ENCODE data around the gene MAP2. TPM values are rescaled to one million over a fixed set of nuclear protein-coding genes. Genes with fewer than 3 reads are reported as not detected.

MAP2 gene
- total RNA-seq, 1 donor, result 0.73 TPM

DNA sequence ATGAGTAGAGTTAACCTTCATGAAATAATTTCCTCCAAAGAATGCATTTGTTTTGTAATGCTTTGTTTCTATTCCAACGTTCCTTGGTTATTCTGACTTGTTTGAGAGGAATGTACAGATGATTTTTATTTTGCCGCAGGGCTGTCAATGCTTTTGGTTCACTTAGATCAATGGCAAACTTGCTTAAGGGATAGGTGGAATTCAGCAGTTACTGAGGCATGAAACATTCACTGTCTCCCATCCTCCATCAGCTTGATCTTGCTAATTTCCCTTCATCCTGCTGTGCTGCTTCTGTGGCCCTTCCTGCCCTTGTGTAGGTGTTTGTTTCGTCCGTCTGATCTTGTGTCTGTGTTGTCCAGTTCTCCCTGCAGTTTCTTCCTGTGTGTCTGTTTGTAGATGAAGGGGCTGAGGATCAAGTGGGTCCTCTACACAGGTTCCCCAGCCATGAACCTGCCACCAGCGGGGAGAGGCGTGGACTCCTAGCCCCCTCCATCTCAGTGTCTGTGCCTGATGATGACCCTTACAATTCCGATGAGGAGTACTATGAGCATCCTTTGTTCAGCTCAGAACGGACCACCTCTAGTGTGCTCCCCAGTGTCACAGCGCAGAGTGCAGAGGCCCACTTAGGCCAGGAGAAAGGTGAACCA, 263.6 kb downstream of the MAP2 start:
- no peaks in the 10 kb centered on the region for H3K4me1 ChIP-seq (ENCODE audit: insufficient read depth, low read length)
- no peaks in the 10 kb centered on the region for H3K27me3 ChIP-seq (ENCODE audit: insufficient read depth, low read length)
- no peaks in the 10 kb centered on the region for H3K9me3 ChIP-seq (ENCODE audit: low read depth, low read length)
- H3K4me3 ChIP-seq (ENCODE audit: low read length), result no peak overlapping the region

DNA sequence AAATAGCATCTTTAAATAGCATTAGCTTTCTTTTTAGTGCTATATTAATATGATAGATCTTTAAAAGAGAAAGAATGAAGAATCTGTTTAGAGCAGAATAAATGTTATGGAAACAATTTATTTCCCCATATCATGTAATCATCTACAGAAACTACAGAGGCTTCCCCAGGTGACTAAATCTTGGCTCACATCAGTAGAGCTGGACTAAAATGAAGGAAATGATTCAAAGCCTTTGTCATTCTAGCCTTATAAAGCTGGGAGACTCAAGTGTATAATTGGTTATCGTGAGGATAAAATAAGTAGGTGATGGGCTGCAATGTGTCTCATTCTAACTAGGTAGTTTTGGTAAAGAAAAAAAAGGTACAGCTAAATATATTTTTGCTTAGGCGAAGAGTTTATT, 264.5 kb downstream of the MAP2 start:
- no peaks in the 10 kb centered on the region for H3K27me3 ChIP-seq (ENCODE audit: insufficient read depth, low read length)
- no peaks in the 10 kb centered on the region for H3K9me3 ChIP-seq (ENCODE audit: low read depth, low read length)
- H3K4me3 ChIP-seq (ENCODE audit: low read length), result no peak overlapping the region
- no peaks in the 10 kb centered on the region for H3K4me1 ChIP-seq (ENCODE audit: insufficient read depth, low read length)

DNA sequence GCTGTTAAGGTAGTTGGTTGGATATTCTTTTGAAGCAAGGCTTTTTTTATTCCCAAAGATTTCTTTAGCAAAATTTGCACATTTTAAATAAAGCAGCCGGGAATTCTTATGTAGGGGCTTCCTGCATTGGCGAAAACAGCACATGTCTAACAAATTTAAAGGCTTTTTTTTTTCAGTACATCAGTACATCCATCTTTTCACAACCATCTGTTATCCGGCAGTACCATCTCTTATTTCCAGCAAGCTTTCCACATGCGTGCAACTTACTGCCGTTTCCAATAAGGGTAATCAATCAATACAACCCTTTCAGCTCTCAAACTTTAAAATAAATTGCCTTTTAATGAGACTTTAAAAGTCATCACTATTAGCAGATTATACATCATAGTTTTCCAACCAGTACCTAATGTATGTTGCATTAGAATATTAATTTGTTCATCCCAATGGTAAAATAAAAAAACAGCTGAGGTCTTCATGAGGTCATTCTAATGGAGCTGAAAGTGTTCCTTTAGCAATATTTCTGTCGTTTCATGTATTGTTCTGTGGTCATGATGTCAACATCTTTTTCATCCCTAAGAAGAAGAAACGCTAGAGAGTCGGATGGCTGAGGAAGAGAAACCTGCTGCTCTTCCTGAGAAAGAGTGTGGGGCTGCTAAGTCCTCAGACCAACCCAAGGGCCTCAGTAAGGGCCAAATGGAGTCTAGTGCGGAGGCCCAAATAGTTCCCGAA, 266.3 kb downstream of the MAP2 start:
- Histone ChIP-seq H3K4me3 (ENCODE audit: low read length) (no peak overlapping the region), H3K4me1 (ENCODE audit: insufficient read depth, low read length) (no peaks in the 10 kb centered on the region), H3K9me3 (ENCODE audit: low read depth, low read length) (no peaks in the 10 kb centered on the region), H3K27me3 (ENCODE audit: insufficient read depth, low read length) (no peaks in the 10 kb centered on the region)

DNA sequence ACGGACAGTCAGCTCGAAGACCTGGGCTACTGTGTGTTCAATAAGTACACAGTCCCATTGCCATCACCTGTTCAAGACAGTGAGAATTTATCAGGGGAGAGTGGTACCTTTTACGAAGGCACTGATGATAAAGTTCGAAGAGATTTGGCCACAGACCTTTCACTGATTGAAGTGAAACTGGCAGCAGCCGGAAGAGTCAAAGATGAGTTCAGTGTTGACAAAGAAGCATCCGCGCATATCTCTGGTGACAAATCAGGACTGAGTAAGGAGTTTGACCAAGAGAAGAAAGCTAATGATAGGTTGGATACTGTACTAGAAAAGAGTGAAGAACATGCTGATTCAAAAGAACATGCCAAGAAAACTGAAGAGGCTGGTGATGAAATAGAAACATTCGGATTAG, 270.9 kb downstream of the MAP2 start:
- Histone ChIP-seq H3K4me3 (ENCODE audit: low read length) (no peak overlapping the region), H3K27me3 (ENCODE audit: insufficient read depth, low read length) (no peaks in the 10 kb centered on the region), H3K4me1 (ENCODE audit: insufficient read depth, low read length) (no peaks in the 10 kb centered on the region), H3K9me3 (ENCODE audit: low read depth, low read length) (no peaks in the 10 kb centered on the region)

DNA sequence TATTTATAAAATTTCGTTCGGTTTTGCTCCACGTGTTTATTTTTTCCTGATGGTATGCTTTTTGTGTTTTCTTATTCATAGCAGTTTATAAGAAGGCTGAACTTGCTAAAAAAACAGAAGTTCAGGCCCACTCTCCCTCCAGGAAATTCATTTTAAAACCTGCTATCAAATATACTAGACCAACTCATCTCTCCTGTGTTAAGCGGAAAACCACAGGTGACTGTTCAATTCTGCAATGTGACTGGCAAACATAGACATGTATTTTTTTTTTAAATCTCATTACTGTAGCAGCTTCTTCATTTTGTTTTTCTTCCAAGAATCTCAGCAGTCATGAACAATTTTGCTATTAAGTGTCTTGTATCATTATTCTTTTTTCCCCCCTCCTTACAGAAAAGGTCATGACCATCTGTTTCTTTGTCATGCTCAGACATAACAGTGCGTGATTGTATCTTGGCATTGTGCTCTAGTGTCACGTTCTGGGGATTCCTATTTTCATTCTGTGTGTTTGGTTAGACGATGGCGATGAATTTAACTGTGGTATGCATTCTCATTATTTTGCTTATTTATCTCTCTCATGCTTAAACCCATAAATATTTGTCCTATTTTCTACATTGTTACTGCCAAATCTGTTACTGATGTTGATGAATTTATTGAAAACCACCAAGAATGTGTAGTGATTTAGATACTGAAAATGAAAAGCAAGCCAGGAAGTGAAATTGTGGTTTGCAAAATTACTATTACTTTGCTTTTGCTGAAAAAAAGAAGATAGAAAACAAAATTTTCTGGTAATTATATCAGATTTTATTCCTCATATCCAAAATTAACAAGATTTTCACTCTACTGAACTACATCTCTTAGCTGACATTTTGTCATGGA, 273.2 kb downstream of the MAP2 start:
- Histone ChIP-seq H3K4me3 (ENCODE audit: low read length) (no peak overlapping the region), H3K9me3 (ENCODE audit: low read depth, low read length) (no peaks in the 10 kb centered on the region), H3K27me3 (ENCODE audit: insufficient read depth, low read length) (no peaks in the 10 kb centered on the region), H3K4me1 (ENCODE audit: insufficient read depth, low read length) (no peaks in the 10 kb centered on the region)

DNA sequence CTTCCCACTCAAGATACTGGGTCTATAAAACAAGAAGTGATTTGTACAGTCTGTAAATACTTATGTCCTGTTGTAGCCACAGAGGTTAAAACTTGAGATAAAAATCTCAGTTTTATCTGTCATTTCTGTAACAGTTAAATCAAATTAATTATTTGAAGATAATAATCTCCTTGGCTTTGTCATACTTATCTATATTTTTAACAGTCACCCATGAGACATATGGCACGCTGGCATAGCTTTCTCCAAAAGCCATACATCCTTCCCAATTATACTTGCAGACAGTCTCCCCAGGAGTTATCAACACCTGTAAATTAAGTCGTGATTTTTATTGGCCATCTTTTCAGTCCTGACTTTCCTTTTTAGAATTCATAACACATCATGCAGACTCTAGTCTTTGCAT, 278.9 kb downstream of the MAP2 start:
- H3K27me3 ChIP-seq (ENCODE audit: insufficient read depth, low read length), result no peaks in the 10 kb centered on the region

DNA sequence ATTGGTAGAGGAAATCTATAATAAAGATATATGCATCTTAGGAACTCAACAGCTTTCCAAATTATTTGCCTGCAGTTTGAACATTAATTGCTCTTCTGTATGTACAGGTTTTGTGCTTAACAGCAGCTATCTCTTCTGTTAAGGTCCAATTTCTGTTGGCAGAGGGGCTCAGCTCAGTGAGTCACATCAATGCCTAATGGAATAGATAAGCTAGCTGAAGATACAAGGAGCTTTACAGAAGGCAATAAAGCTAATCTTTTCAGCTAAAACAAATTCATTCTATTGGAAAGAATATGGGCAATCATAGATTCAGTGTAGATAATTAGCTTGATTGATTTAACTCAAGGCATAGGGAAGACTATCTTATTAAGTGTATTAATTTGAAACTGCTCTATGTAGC, 289.4 kb downstream of the MAP2 start:
- Histone ChIP-seq H3K4me3 (ENCODE audit: low read length) (no peak overlapping the region), H3K4me1 (ENCODE audit: insufficient read depth, low read length) (no peaks in the 10 kb centered on the region), H3K9me3 (ENCODE audit: low read depth, low read length) (no peaks in the 10 kb centered on the region), H3K27me3 (ENCODE audit: insufficient read depth, low read length) (no peaks in the 10 kb centered on the region)

More for the DNA sequence above, 278.9 kb downstream of the MAP2 start:
- Histone ChIP-seq H3K4me1 (ENCODE audit: insufficient read depth, low read length) (no peaks in the 10 kb centered on the region), H3K4me3 (ENCODE audit: low read length) (no peak overlapping the region), H3K9me3 (ENCODE audit: low read depth, low read length) (no peaks in the 10 kb centered on the region)

DNA sequence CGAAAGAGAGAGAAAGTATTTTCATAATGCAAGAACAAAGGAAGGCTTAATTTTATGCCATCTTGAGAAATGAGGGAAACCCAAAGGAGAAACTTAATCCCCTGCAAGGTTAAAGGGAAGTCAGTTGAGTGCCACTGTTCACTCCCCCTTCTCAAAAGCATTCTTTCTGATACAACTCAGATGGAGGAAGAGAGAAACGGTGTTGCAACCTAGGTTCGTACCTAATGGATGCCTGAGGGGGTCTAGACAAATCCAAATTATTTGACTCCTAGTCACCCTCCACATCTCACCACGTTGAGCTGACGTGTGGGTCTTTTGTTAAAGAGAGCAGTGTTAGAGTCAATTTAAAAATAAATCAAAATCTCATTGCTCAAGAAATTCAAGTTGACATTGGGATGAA, 295.2 kb downstream of the MAP2 start:
- no peaks in the 10 kb centered on the region for H3K4me1 ChIP-seq (ENCODE audit: insufficient read depth, low read length)
- no peaks in the 10 kb centered on the region for H3K27me3 ChIP-seq (ENCODE audit: insufficient read depth, low read length)
- H3K4me3 ChIP-seq (ENCODE audit: low read length), result no peak overlapping the region
- H3K9me3 ChIP-seq (ENCODE audit: low read depth, low read length), result no peaks in the 10 kb centered on the region

DNA sequence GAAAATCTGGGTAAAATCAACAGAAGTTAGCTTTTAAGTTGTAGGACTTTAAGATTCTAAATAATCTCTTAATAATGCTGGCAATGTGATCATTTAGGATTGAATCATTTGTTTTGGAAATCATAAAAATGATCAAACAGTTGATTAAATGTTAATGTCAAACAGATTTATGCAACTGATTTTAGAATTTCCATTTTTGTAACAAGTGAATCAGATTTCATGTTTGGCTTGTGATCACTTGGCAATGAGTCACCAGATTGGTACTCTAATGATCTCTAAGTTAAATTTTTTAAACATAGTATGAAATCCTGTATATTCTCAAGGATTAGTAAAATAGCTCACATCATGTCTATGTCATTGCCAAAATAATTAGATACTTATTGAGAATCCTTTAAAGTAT, 297.6 kb downstream of the MAP2 start:
- Histone ChIP-seq H3K9me3 (ENCODE audit: low read depth, low read length) (no peaks in the 10 kb centered on the region), H3K4me1 (ENCODE audit: insufficient read depth, low read length) (no peaks in the 10 kb centered on the region), H3K27me3 (ENCODE audit: insufficient read depth, low read length) (no peaks in the 10 kb centered on the region), H3K4me3 (ENCODE audit: low read length) (no peak overlapping the region)

DNA sequence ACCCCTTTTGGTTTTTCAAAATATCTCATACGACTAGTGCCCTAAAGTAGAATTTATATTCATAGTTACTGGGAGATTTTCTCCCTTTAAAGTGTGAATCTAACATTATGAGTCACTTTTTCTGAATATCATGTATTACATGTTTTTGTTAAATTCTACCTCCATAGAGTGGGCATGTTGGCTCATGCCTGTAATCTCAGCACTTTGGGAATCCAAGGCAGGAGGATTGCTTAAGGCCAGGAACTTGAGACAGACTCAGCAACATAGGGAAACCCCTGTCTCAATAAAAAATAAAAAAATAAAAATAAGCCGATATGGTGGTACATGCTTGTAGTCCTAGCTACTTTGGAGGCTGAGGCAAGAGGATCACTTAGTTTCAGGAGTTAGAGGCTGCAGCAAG, 302.5 kb downstream of the MAP2 start:
- Histone ChIP-seq H3K4me3 (ENCODE audit: low read length) (no peak overlapping the region), H3K27me3 (ENCODE audit: insufficient read depth, low read length) (no peaks in the 10 kb centered on the region), H3K9me3 (ENCODE audit: low read depth, low read length) (no peaks in the 10 kb centered on the region), H3K4me1 (ENCODE audit: insufficient read depth, low read length) (no peaks in the 10 kb centered on the region)

DNA sequence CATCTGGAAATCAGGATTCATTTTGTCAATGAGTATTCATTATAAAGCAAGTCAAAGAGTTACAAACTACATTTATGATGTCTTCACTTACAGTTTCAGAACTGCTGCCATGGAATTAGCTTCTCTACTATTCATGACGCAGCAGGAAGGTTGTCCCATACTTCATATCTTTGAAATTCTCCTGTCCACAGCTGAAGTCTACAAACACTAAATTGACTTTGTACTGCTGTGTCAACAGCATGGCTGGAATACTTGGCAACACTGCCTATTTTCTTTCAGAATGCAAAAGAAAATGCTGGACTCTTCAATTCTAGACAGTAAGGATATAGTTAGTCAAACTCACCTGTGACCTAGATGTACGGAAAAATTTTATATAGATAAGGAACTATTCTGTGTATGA, 303.2 kb downstream of the MAP2 start:
- H3K27me3 ChIP-seq (ENCODE audit: insufficient read depth, low read length), result no peaks in the 10 kb centered on the region
- no peaks in the 10 kb centered on the region for H3K9me3 ChIP-seq (ENCODE audit: low read depth, low read length)
- H3K4me1 ChIP-seq (ENCODE audit: insufficient read depth, low read length), result no peaks in the 10 kb centered on the region
- no peak overlapping the region for H3K4me3 ChIP-seq (ENCODE audit: low read length)

DNA sequence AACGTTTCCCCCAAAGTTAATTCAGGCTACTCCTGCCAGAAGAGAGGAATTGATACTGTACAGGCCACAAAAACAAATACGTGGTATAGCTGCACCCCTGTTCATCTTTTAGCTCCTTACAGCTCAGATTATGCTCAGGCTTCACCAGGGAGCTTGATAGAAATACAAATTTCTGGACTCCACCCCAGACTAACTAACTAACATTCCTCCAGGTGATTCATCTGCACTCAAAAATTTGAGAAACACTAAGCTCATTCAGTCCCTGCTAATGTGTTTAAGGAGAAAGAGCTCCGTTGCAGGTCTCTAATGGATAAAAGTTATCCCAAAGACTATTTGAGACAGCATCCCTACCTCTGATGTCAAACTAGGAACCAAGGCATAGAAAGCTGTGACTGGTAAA, 311.0 kb downstream of the MAP2 start:
- no peak overlapping the region for H3K4me3 ChIP-seq (ENCODE audit: low read length)
- no peaks in the 10 kb centered on the region for H3K9me3 ChIP-seq (ENCODE audit: low read depth, low read length)
- no peaks in the 10 kb centered on the region for H3K27me3 ChIP-seq (ENCODE audit: insufficient read depth, low read length)
- no peaks in the 10 kb centered on the region for H3K4me1 ChIP-seq (ENCODE audit: insufficient read depth, low read length)

DNA sequence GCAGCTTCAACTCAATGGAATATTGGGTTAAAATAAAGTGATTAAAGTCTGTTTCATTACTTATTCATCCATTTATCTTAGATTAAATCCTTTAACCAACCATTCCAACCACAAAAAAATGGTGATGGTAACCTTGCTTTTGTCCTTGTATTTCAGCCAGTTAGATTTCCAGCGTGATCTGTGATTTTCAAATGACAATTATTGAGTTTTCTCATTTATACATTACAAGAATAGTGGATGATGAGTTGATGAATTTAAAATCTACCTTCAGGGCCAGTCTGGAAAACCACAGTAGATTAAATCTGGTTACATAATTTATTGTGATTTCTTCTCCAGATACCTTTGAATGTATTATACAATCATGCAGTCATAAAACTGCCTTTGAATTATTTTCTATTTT, 318.1 kb downstream of the MAP2 start:
- H3K27me3 ChIP-seq (ENCODE audit: insufficient read depth, low read length), result no peaks in the 10 kb centered on the region
- no peak overlapping the region for H3K4me3 ChIP-seq (ENCODE audit: low read length)
- no peaks in the 10 kb centered on the region for H3K4me1 ChIP-seq (ENCODE audit: insufficient read depth, low read length)

DNA sequence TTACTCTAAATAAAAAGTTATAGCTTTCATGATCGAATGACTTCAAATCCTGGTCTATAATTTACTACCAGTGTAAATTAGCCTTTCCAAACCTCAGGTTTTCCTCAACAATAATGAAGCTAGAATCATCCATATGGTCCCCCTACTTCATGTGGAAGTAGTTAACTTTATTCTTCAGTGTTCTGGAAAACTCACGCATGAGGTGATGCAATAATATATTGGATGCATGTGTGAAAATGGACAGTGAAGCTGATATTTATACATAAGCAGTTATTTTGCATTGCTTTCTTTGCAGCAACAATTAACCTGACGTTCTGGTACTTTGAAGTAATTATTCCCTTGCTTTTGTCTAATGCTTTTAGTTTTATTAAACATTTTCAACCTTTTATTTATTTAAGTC, 329.2 kb downstream of the MAP2 start:
- H3K4me3 ChIP-seq (ENCODE audit: low read length), result no peak overlapping the region
- H3K27me3 ChIP-seq (ENCODE audit: insufficient read depth, low read length), result no peaks in the 10 kb centered on the region
- no peaks in the 10 kb centered on the region for H3K4me1 ChIP-seq (ENCODE audit: insufficient read depth, low read length)

More for the DNA sequence above, 318.1 kb downstream of the MAP2 start:
- H3K9me3 ChIP-seq (ENCODE audit: low read depth, low read length), result no peaks in the 10 kb centered on the region

DNA sequence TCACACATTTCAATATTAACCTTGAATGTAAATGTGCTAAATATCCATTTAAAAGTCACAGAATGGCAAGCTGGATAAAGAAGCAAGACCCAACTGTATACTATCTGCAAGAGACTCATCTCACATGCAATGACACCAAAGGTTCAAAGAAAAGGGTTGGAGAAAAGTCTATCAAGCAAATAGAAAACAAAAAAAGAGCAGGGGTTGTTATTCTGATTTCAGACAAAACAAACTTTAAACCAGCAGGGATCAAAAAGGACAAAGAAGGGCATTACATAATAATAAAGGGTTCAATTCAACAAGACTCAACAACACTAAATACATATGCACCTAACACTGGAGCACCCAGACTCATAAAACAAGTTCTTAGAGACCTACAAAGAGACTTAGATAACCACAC, 333.3 kb downstream of the MAP2 start:
- Histone ChIP-seq H3K27me3 (ENCODE audit: insufficient read depth, low read length) (no peaks in the 10 kb centered on the region), H3K9me3 (ENCODE audit: low read depth, low read length) (no peaks in the 10 kb centered on the region), H3K4me1 (ENCODE audit: insufficient read depth, low read length) (no peaks in the 10 kb centered on the region), H3K4me3 (ENCODE audit: low read length) (no peak overlapping the region)

More for the DNA sequence above, 329.2 kb downstream of the MAP2 start:
- no peaks in the 10 kb centered on the region for H3K9me3 ChIP-seq (ENCODE audit: low read depth, low read length)
